SK-N-MC (cell line): ENCODE results near the gene LTV1.

Experiments
- EZH2 ChIP-seq: fragments of 200-600 bp; sonication (generic); IDR thresholded peaks from one replicate; pipeline ENCODE4 v1.6.1; 2017; ENCODE audit warnings: antibody characterized with exemption
- POLR2AphosphoS5 ChIP-seq: IDR thresholded peaks from 2 replicates; pipeline ENCODE4 v1.6.1; 2012; ENCODE audit warnings: mild to moderate bottlenecking, low read depth, low read length, borderline replicate concordance

DNA sequence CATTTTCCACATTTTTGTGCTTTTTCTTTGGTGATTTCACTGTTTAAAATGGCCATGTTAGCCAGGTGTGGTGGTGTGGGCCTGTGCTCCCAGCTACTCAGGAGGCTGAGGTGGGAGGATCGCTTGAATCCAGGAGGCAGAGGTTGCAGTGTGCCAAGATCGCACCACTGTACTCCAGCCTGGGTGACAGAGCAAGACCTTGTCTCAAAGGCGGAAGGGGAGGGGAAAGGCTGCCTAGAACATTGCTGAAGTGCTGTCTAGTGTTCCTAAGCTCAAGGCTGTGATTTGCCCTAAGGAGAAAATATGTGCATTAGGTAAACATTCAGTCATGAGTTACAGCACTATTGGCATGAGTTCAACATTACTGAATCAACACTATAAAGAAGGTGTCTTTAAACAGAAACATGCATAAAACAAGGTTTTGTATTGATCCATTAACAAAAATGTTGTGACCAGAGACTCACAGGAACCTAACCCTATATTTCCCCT, 35.2 kb downstream of the LTV1 start:
- no peak for TF ChIP-seq POLR2AphosphoS5
- no peak for TF ChIP-seq EZH2
